ENCODE data around the gene GRB10.
"Not testable (repeated sequence)": the region's sequence is repeated elsewhere in the genome, so short reads cannot be mapped to it uniquely, and the experiment has no call there.

Gene GRB10

DNA sequence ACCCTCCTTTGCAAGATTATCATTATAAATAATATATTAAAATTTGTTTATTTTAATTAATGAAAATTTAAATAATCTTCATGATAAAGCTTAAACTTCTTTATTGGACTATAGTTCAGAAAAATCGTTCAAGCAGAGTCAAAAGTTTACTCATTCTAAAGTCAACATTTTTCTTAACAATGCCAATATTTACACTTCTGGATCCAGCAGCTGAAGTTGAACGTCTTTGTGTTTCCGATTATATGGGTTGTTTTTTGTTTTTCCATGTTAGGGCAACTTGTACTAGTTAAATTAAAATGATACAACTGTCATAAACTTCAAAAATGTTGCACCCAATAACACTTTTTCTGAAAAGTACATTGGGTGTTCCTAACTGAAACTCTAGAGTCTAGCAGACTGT, 43.8 kb downstream of the GRB10 start:
- Mint-ChIP-seq H3K27ac (no peak overlapping the region), H3K4me1 (peaks cover 17% of the 10 kb centered on the region), H3K27me3 (ENCODE audit: low read depth, poor library complexity) (no peaks in the 10 kb centered on the region), H3K4me3 (no peak overlapping the region), H3K36me3 (ENCODE audit: low read depth) (peaks cover 53% of the 10 kb centered on the region), H3K9me3 (peaks cover 47% of the 10 kb centered on the region)
- DNase-seq = no peak
- TF ChIP-seq, protein P1, sequence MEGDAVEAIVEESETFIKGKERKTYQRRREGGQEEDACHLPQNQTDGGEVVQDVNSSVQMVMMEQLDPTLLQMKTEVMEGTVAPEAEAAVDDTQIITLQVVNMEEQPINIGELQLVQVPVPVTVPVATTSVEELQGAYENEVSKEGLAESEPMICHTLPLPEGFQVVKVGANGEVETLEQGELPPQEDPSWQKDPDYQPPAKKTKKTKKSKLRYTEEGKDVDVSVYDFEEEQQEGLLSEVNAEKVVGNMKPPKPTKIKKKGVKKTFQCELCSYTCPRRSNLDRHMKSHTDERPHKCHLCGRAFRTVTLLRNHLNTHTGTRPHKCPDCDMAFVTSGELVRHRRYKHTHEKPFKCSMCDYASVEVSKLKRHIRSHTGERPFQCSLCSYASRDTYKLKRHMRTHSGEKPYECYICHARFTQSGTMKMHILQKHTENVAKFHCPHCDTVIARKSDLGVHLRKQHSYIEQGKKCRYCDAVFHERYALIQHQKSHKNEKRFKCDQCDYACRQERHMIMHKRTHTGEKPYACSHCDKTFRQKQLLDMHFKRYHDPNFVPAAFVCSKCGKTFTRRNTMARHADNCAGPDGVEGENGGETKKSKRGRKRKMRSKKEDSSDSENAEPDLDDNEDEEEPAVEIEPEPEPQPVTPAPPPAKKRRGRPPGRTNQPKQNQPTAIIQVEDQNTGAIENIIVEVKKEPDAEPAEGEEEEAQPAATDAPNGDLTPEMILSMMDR (IDR thresholded peaks at IDR 0.05) = no peak

DNA sequence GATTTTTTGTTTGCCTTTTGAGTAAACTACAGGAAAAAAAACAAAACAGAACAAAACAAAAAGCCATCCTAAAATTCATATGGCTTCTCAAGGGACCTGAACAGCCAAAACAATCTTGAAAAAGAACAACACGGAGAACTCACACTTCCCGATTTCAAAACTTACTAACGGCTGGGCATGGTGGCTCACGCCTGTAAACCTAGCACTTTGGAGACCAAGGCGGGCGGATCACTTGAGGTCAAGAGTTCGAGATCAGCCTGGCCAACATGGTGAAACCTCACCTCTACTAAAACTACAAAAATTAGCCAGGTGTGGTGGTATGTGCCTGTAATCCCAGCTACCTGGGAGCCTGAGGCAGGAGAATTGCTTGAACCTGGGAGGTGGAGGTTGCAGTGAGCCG, 46.9 kb downstream of the GRB10 start:
- H3K4me1 Mint-ChIP-seq = peaks cover 21% of the 10 kb centered on the region
- H3K4me3 Mint-ChIP-seq; H3K27me3 Mint-ChIP-seq (ENCODE audit: low read depth, poor library complexity); DNase-seq; H3K27ac Mint-ChIP-seq: not testable (repeated sequence)
- peaks cover 47% of the 10 kb centered on the region for H3K9me3 Mint-ChIP-seq
- H3K36me3 Mint-ChIP-seq (ENCODE audit: low read depth) = peaks cover 67% of the 10 kb centered on the region

DNA sequence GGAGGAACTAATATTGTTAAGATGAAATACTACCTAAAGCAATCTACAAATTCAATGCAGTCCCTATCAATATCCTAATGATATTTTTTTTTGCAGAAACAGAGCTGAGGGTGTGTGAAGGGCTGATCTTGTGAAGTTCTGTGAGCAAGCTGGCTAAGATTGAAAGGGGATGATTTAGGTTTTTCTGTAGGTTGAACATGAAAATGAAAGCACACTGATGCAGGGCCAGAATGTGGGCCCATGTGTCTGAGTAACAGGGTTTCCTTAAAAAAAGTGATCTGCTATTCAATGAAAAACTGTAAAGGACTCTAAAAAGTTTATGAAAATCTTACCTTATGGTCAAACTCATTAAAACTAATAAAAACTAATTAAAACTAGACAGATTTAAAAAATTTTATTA, 47.4 kb downstream of the GRB10 start:
- H3K27me3 Mint-ChIP-seq (ENCODE audit: low read depth, poor library complexity) = no peaks in the 10 kb centered on the region
- peaks cover 47% of the 10 kb centered on the region for H3K9me3 Mint-ChIP-seq
- TF ChIP-seq, protein P1 (IDR thresholded peaks at IDR 0.05) = no peak
- H3K4me1 Mint-ChIP-seq = peaks cover 24% of the 10 kb centered on the region
- no peak overlapping the region for H3K27ac Mint-ChIP-seq
- H3K36me3 Mint-ChIP-seq (ENCODE audit: low read depth) = peaks cover 67% of the 10 kb centered on the region
- no peak for DNase-seq
- no peak overlapping the region for H3K4me3 Mint-ChIP-seq

DNA sequence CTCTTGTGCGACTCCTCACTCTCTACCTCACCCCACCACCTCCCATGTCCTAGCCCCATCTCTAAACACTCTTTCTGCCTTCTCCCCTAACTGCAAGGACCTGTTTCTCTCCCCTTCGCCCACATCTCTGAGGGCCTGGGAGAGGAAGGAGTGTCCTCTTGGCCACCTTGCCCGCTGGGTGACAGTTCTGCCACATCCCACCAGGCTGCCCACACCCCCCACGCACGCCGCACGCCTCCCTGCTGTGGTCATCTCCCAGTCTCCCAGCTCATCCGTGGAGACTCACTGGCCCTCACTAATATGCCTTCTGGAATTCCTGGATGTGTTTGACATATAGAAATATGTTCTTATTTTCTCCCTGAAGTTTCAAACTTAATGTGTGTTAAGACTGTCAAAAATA, 48.5 kb downstream of the GRB10 start:
- DNase-seq = no peak
- TF ChIP-seq, protein P1 (IDR thresholded peaks at IDR 0.05) = no peak
- Mint-ChIP-seq H3K27ac (peak overlapping the region; percentile 44), H3K27me3 (ENCODE audit: low read depth, poor library complexity) (no peaks in the 10 kb centered on the region), H3K9me3 (peaks cover 41% of the 10 kb centered on the region), H3K4me3 (peak overlapping the region; percentile 18), H3K36me3 (ENCODE audit: low read depth) (peaks cover 57% of the 10 kb centered on the region), H3K4me1 (peaks cover 17% of the 10 kb centered on the region)

DNA sequence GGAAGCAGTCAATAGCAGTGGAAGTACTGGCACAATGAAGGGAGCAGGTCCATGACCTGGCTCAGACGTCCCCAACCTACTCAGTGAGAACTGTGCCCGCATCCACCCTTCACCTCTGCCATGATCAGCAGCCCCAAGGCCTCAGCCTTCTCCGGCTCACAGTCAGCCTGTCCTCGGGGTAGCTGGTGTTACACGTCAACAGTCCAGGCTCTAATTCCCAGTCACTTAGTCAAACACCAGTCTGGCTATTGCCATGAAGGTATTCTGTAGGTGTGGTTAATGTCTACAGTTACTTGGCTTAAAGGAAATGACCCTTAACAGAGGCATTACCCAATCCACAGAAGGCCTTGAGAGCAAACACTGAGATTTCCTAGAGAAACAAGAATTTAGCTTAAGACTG, 49.1 kb downstream of the GRB10 start:
- Mint-ChIP-seq H3K27ac (no peak overlapping the region), H3K27me3 (ENCODE audit: low read depth, poor library complexity) (no peaks in the 10 kb centered on the region), H3K4me3 (no peak overlapping the region), H3K36me3 (ENCODE audit: low read depth) (peaks cover 54% of the 10 kb centered on the region), H3K9me3 (peaks cover 37% of the 10 kb centered on the region), H3K4me1 (peaks cover 17% of the 10 kb centered on the region)
- TF ChIP-seq, protein P1 (IDR thresholded peaks at IDR 0.05) = no peak
- DNase-seq = no peak

DNA sequence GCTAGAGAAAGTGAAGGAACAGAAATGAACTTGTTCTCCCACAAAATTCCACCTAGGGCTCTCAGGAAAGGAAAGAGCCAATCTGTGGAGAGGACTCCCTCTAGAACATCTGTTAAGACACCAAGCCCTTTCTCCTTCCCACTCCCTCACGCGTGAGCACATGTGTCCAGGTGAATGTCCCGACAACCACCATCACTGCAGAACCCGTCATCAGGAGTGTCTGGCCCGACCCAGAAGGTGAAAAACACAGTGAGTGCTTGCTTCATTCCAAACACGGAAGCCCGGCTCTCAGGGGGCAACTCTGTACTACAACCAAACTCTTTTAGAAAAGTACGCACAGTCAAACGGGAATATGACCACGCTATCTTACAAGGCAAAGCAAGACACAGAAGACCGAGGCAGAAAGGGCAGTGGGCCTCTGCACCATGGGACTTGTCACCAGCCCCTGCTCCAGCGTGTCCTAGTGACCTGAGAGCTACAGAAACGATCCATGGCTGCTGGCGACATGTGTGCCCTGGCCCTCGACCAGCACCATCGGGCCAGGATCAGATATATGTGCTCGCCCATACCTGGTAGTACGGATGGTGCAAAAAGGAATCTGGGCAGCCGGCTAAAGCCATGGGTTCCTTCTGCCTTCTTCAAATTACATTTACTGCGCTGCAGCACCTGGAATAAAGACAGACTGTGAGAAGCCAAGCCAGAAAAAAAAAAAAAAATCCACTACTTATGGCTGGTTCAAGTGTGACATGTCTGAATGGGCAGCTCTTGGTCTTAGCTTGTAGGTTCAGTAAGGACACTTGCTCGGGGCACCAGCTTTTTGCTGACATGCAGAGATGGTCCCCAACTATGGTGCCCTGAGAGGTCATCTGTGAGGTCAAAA, 50.8 kb downstream of the GRB10 start:
- Mint-ChIP-seq H3K9me3 (peaks cover 24% of the 10 kb centered on the region), H3K27me3 (ENCODE audit: low read depth, poor library complexity) (no peaks in the 10 kb centered on the region), H3K4me3 (no peak overlapping the region), H3K4me1 (peaks cover 17% of the 10 kb centered on the region), H3K36me3 (ENCODE audit: low read depth) (peaks cover 40% of the 10 kb centered on the region), H3K27ac (peak overlapping the region; percentile 22)
- DNase-seq = no peak
- TF ChIP-seq, protein P1 (IDR thresholded peaks at IDR 0.05) = no peak

Measured in nephron progenitor cell (in vitro differentiated cells).